H9 (cell line): ENCODE measurements around the gene BBIP1. TPM values are rescaled to one million over a fixed set of nuclear protein-coding genes. Genes with fewer than 3 reads are reported as not detected.

ENCODE experiments used
- DNase-seq: peaks from one replicate; pipeline ENCODE4 v3.0.0-alpha.2; 2017
- H2AFZ ChIP-seq: one replicate; pipeline ENCODE4 v1.6.1; 2013; ENCODE audit warnings: mild to moderate bottlenecking, low read length, control low read depth, moderate library complexity
- H2AK5ac ChIP-seq: 2 replicates; pipeline ENCODE4 v1.6.1; 2013; ENCODE audit warnings: low read length, control low read depth, mixed read lengths; ENCODE audit not compliant: insufficient read length
- H2BK120ac ChIP-seq: one replicate; pipeline ENCODE4 v1.6.1; 2013; ENCODE audit warnings: low read depth, mild to moderate bottlenecking, low read length, control low read depth, inconsistent platforms; ENCODE audit not compliant: poor library complexity, severe bottlenecking
- H2BK12ac ChIP-seq: 2 replicates; pipeline ENCODE4 v1.6.1; 2013; ENCODE audit warnings: low read length, control low read depth, mixed read lengths, low read depth; ENCODE audit not compliant: insufficient read length
- H2BK15ac ChIP-seq: 2 replicates; pipeline ENCODE4 v1.6.1; 2013; ENCODE audit warnings: low read depth, low read length, control low read depth
- H2BK20ac ChIP-seq: one replicate; pipeline ENCODE4 v1.6.1; 2013; ENCODE audit warnings: low read depth, mild to moderate bottlenecking, low read length, control low read depth, inconsistent platforms; ENCODE audit not compliant: poor library complexity, severe bottlenecking
- H2BK5ac ChIP-seq: 2 replicates; pipeline ENCODE4 v1.6.1; 2013; ENCODE audit warnings: low read length, control low read depth, mixed read lengths; ENCODE audit not compliant: insufficient read length
- H3K14ac ChIP-seq: 2 replicates; pipeline ENCODE4 v1.6.1; 2013; ENCODE audit warnings: low read length, control low read depth; ENCODE audit not compliant: insufficient read depth
- H3K18ac ChIP-seq: 2 replicates; pipeline ENCODE4 v1.6.1; 2013; ENCODE audit warnings: low read depth, mild to moderate bottlenecking, mixed read lengths, low read length, control low read depth; ENCODE audit not compliant: insufficient read length
- H3K23ac ChIP-seq: 2 replicates; pipeline ENCODE4 v1.6.1; 2013; ENCODE audit warnings: low read length, control low read depth, mixed read lengths, low read depth; ENCODE audit not compliant: insufficient read length
- H3K23me2 ChIP-seq: 2 replicates; pipeline ENCODE4 v1.6.1; 2013; ENCODE audit warnings: low read depth, mild to moderate bottlenecking, mixed read lengths, low read length, control low read depth; ENCODE audit not compliant: insufficient read length, poor library complexity, severe bottlenecking
- H3K27ac ChIP-seq: 2 replicates; pipeline ENCODE4 v1.5.1; 2013; ENCODE audit warnings: low read length, control low read depth, mixed read lengths, low read depth; ENCODE audit not compliant: insufficient read length
- H3K27me3 ChIP-seq: 2 replicates; pipeline ENCODE4 v1.6.1; 2013; ENCODE audit warnings: low read length, control low read depth, inconsistent platforms; ENCODE audit not compliant: insufficient read depth
- H3K4ac ChIP-seq: 2 replicates; pipeline ENCODE4 v1.6.1; 2013; ENCODE audit warnings: low read depth, mild to moderate bottlenecking, control low read depth, inconsistent platforms, low read length, moderate library complexity
- H3K4me1 ChIP-seq: 2 replicates; pipeline ENCODE4 v1.6.1; 2013; ENCODE audit warnings: low read length, control low read depth, inconsistent platforms; ENCODE audit not compliant: insufficient read depth
- H3K4me2 ChIP-seq: 2 replicates; pipeline ENCODE4 v1.6.1; 2013; ENCODE audit warnings: low read length, control low read depth, mixed read lengths; ENCODE audit not compliant: insufficient read length, insufficient read depth
- H3K56ac ChIP-seq: 2 replicates; pipeline ENCODE4 v1.6.1; 2013; ENCODE audit warnings: low read depth, mild to moderate bottlenecking, mixed read lengths, low read length, control low read depth; ENCODE audit not compliant: insufficient read length
- H3K79me1 ChIP-seq: 2 replicates; pipeline ENCODE4 v1.6.1; 2013; ENCODE audit warnings: low read depth, mild to moderate bottlenecking, moderate library complexity, low read length, control low read depth, inconsistent platforms; ENCODE audit not compliant: insufficient read depth, poor library complexity, severe bottlenecking
- H3K79me2 ChIP-seq: 2 replicates; pipeline ENCODE4 v1.6.1; 2013; ENCODE audit warnings: low read length, control low read depth, inconsistent platforms; ENCODE audit not compliant: insufficient read depth
- H3K9ac ChIP-seq: 2 replicates; pipeline ENCODE4 v1.6.1; 2013; ENCODE audit warnings: low read length, control low read depth, mixed read lengths; ENCODE audit not compliant: insufficient read length; ENCODE audit errors: extremely low read depth
- H3K9me3 ChIP-seq: one replicate; pipeline ENCODE4 v1.6.1; 2013; ENCODE audit warnings: low read depth, low read length, inconsistent platforms; ENCODE audit not compliant: control insufficient read depth
- H3T11ph ChIP-seq: one replicate; pipeline ENCODE4 v1.6.1; 2013; ENCODE audit warnings: mild to moderate bottlenecking, low read length, control low read depth, inconsistent platforms
- H4K20me1 ChIP-seq: one replicate; pipeline ENCODE4 v1.6.1; 2013; ENCODE audit not compliant: control insufficient read depth, insufficient read length, insufficient read depth
- H4K5ac ChIP-seq: 2 replicates; pipeline ENCODE4 v1.6.1; 2013; ENCODE audit warnings: low read depth, mild to moderate bottlenecking, mixed read lengths, low read length, control low read depth; ENCODE audit not compliant: insufficient read length
- H4K8ac ChIP-seq: replicated peaks from 2 replicates; pipeline ENCODE4 v1.6.1; 2013; ENCODE audit warnings: low read length, control low read depth, mixed read lengths, low read depth; ENCODE audit not compliant: insufficient read length
- H4K91ac ChIP-seq: 2 replicates; pipeline ENCODE4 v1.6.1; 2013; ENCODE audit warnings: low read depth, mild to moderate bottlenecking, moderate library complexity, mixed read lengths, low read length, control low read depth; ENCODE audit not compliant: insufficient read length
- H3K27ac Mint-ChIP-seq, 3 experiments: 2 replicates in 2 of 3; 3 replicates in 1 of 3; pipeline ENCODE4 v1.8.0; 2020 to 2021; ENCODE audit warnings: mixed read lengths in 3 of 3, mild to moderate bottlenecking in 1 of 3, moderate library complexity in 1 of 3
- H3K27me3 Mint-ChIP-seq: 2 replicates; pipeline ENCODE4 v1.8.0; 2021; ENCODE audit warnings: low read depth, mild to moderate bottlenecking, moderate library complexity, mixed read lengths
- H3K36me3 Mint-ChIP-seq, 3 experiments: 2 replicates in 2 of 3; 3 replicates in 1 of 3; pipeline ENCODE4 v1.8.0; 2020 to 2021; ENCODE audit warnings: low read depth in 3 of 3, mixed read lengths in 3 of 3; ENCODE audit not compliant: insufficient read depth in 1 of 3
- H3K4me1 Mint-ChIP-seq, 2 experiments: 2 replicates each; pipeline ENCODE4 v1.8.0; 2020; ENCODE audit warnings: mixed read lengths in 2 of 2
- H3K4me3 Mint-ChIP-seq, 2 experiments: 2 replicates in 1 of 2; 3 replicates in 1 of 2; pipeline ENCODE4 v1.8.0; 2020 to 2021; ENCODE audit warnings: mild to moderate bottlenecking in 2 of 2, mixed read lengths in 2 of 2, moderate library complexity in 1 of 2
- H3K9me3 Mint-ChIP-seq, 2 experiments: 2 replicates in 1 of 2; 3 replicates in 1 of 2; pipeline ENCODE4 v1.8.0; 2020; ENCODE audit warnings: mild to moderate bottlenecking in 2 of 2, mixed read lengths in 2 of 2, moderate library complexity in 1 of 2
- CTCF ChIP-seq: fragments of 200-600 bp; sonication (generic); conservative IDR thresholded peaks from 3 replicates; pipeline ENCODE4 v1.8.0; 2021; ENCODE audit warnings: antibody characterized with exemption, mild to moderate bottlenecking
- WGBS: extraction: QIAGEN DNeasy Blood & Tissue Kit; methylation state at CpG from one replicate; pipeline ENCODE4 v1.1.7; 2013; ENCODE audit warnings: missing lambda C conversion rate, low lambda C conversion rate, mixed read lengths; ENCODE audit not compliant: insufficient read length; ENCODE audit errors: extremely low coverage; 5-methylcytosine and 5-hydroxymethylcytosine counted together
- total RNA-seq: library from RNA; stranded (reverse); gene quantifications from 2 replicates; pipeline ENCODE4 v1.2.1, GENCODE V29; 2021

The BBIP1 gene
- total RNA-seq, 1 experiment from 2014 or later: 18.8 TPM

DNA sequence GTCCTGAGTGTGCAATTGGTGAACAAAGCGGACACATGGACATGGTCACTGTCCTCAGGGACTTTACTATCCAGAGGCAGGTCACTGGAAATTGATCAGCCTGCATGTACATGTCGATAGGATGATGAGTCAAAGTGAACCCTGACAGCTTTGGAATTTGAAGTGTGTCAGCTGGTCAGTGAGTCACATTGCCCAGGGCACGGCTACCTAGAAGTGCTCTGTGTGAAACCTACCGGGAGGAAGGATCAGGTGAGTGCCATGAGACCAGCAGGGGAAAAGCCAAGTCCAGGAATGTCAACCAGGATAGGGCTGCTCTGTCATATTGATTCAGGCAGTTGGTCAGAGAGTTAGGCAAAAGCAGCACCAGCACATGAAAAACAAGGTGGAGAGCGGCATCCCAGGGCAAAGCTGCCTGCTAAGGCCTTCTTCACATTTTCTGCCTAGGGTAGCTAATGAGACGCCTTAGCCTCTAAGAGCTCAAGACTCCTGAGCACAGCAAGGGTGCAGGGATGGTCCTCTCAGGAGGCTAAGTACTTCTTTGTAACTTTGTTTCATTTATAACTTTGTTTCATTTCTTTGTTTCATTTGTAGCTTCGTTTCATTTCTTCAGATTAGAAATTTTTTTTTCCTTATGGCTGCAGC, 66.6 kb downstream of the BBIP1 start:
- no peaks in the 10 kb centered on the region for H3K36me3 Mint-ChIP-seq
- H3K4ac ChIP-seq: no peak overlapping the region
- no peaks in the 10 kb centered on the region for H4K20me1 ChIP-seq
- H2BK15ac ChIP-seq: no peak overlapping the region
- no peaks in the 10 kb centered on the region for H3K27me3 ChIP-seq
- H3K9me3 Mint-ChIP-seq: 0 out of 5 replicates have a peak, but pooled peaks cover 0 to 2% of the 10 kb centered on the region in 2 experiments
- no CpG with 5 or more reads among the region's 7 CpGs for WGBS
- H2BK20ac ChIP-seq: no peak overlapping the region
- no peak overlapping the region for H2AK5ac ChIP-seq
- no peak overlapping the region for H3K4me2 ChIP-seq
- no peak overlapping the region for H4K5ac ChIP-seq
- no peaks in the 10 kb centered on the region for H3K4me1 ChIP-seq
- no peak overlapping the region for H2BK5ac ChIP-seq
- no peak overlapping the region for H3K23ac ChIP-seq
- H3T11ph ChIP-seq: no peak overlapping the region
- no peaks in the 10 kb centered on the region for H3K23me2 ChIP-seq
- DNase-seq: no peak
- no peaks in the 10 kb centered on the region for H3K4me1 Mint-ChIP-seq
- no peak overlapping the region for H3K27ac ChIP-seq
- no peak overlapping the region for H3K4me3 Mint-ChIP-seq
- no peak overlapping the region for H2AFZ ChIP-seq
- H3K27me3 Mint-ChIP-seq: peaks cover 2% of the 10 kb centered on the region; the same call in 1 of the 2 replicates
- H4K8ac ChIP-seq: no peak overlapping the region
- no peaks in the 10 kb centered on the region for H3K9me3 ChIP-seq
- H3K79me1 ChIP-seq: no peaks in the 10 kb centered on the region
- no peak overlapping the region for H3K27ac Mint-ChIP-seq
- H4K91ac ChIP-seq: no peak overlapping the region
- TF ChIP-seq CTCF: no peak
- no peak overlapping the region for H3K18ac ChIP-seq
- H2BK120ac ChIP-seq: no peak overlapping the region
- H2BK12ac ChIP-seq: no peak overlapping the region
- H3K14ac ChIP-seq: no peak overlapping the region
- no peak overlapping the region for H3K56ac ChIP-seq
- H3K9ac ChIP-seq: no peak overlapping the region
- no peaks in the 10 kb centered on the region for H3K79me2 ChIP-seq
